Suppressor macrophage (primary cell): ENCODE data around the gene DHRS1.
A peak's percentile ranks its signal among the peaks of the same experiment; 100 is the strongest.

Experiments
- DNase-seq, 4 experiments: peaks; one replicate each; pipeline ENCODE4 v3.0.0-alpha.2; 2020 to 2022

Gene DHRS1

DNA sequence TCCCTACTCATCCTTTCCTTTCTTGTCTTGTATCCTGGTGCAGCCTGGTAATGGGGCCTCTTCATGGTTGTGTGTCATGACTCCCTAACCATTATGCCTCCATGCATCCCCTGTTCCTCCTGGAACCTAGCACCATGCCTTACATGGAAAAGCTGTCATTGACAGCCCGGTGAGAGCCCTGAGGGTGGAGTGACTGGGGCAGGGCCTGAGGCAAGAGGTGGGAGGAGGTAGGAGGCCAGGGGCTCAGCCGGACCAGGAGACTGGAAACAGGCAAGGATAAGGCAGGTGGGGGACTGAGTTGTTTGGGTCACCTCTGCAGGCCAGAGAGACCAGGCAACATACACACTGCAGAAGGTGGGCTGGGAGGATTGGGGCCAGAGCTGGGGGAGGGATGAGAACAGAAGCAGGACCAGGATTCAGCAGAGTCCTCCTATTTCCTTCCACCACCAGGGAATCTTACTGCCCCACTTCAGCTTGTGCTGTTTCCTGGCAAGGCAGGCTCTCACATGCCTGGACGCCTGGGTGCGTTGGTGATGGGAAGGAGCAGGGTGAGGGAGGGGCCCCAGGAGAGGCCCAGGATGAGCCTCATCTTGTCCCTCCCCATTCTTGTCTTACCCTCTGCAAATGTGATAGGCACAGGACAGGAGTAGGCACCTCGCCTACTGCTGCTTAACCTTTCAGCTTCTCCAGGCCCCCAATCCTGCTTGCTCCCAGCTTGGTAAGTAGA, 10.1 kb upstream of the DHRS1 start, which contains the start of gene LTB4R2:
Gene LTB4R2 (plus strand): TSS at position 603 of the 727 bp plus-strand sequence. CDS start 525 bp downstream, outside the sequence.
- DNase-seq = no peak

- no peak for DNase-seq
These were observed 9.0 kb upstream of the DHRS1 start for GRCh38 chr14:24308342-24309124.

- peak; percentile 84 to 90 (median 89) for DNase-seq
These were observed 8.2 kb upstream of the DHRS1 start, which contains the start of gene CIDEB for GRCh38 chr14:24307575-24308341. Gene CIDEB (minus strand): TSS chr14:24307977. CDS start chr14:24307858, 119 bp downstream.

DNA sequence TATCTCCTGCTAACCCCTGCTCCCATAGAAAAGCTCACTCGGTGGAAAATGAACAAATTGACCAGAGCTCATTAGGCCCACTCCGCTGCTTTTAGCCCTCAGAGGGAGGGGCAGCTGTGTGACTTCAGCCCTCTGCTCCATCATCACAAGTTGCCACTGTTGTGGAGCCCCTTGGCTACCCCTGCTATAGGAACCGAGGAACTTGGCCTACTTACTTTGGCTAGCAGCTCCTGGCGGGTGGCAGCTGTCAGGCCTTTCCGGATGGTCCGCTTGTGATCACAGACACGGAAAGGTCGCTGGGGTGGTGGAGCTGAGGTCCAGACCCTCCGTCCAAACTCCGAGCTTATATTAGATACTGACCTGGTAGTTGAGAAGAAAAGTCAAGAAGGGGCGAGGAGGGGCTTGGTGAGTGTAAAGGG, 7.6 kb upstream of the DHRS1 start:
- no peak for DNase-seq

DNA sequence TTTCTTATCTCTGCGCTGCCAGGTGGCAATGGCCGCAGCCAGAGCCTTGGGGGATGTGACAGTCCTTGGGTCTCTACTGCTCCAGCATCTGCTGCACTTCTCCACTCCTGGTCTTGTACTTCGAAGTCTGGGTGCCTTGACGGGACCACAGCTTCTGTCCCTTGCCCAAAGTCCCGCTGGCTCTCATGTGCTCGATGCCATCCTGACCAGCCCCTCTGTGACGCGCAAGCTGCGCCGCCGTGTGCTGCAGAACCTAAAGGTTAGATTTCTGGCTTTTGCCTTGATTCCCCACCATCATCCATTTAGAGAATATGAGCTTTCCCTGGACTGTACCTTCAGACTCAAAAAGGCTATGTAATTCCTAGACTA, 4.4 kb upstream of the DHRS1 start:
- no peak for DNase-seq

- DNase-seq = peak in 3 of 4 experiments; percentile 27 to 37 (median 35)
These were observed 873 bp upstream of the DHRS1 start for GRCh38 chr14:24300326-24300980.

GRCh38 chr14:24298892-24299254, 707 bp downstream of the DHRS1 start:
- DNase-seq = peak; percentile 32 to 61 (median 36)

DNA sequence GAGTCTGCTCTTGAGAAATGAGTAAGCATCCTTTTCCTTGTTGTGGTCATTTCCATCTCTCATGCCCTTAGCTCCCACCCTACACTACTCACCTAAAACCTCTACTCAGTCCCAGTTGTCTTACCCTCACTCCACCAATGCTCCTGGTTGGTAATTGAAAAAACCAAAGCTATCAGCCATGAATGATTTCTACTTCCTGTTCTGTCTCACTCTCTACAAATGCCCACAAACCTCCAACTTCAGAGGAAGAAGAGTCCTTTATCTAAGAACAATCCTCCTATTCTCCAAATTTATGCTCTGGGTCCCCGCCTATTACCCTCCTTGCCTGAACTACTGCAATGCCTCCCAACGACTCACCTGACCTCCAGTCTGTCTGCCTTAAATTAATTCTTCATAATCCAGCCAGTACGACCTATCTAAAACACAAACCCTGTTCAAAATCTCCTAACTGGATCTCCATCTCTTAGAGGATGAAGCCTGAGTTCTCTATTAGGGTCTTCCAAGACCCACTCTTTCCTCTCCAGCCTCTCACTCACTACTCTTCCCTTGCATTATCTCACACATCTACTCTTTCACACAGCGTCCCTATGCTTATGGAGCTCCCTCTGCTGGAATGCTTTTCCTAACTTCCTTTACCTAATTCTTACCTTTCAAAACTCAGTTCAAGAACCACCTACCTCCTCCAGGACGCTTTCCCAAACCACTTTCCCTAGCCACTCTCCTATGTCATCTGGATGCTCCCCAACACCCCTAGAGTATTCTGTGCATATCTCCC, 2.2 kb downstream of the DHRS1 start:
- peak; percentile 38 to 64 (median 46) for DNase-seq

- DNase-seq = peak; percentile 86 to 93 (median 90)
These were observed 3.0 kb downstream of the DHRS1 start for GRCh38 chr14:24296341-24297157.

DNA sequence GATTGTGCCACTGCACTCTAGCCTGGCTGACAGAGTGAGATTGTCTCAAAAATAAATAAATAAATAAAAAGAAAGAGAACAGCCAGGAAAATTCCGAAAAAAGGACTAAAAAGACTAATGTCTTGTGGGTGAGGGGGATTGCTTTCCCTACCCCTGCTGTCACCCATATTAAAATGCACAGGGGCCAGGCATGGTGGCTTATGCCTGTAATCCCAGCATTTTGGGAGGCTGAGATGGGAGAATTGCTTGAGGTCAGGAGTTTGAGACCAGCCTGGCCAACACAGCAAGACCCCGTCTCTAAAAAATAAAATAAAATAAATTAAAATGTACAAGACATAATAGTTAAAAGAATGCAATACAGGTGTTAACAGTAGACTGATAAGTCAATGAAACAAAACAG, 6.1 kb downstream of the DHRS1 start:
- no peak for DNase-seq

- peak in 1 of 4 experiments; percentile 45 for DNase-seq
These were observed 7.3 kb downstream of the DHRS1 start for GRCh38 chr14:24292118-24292807.

DNA sequence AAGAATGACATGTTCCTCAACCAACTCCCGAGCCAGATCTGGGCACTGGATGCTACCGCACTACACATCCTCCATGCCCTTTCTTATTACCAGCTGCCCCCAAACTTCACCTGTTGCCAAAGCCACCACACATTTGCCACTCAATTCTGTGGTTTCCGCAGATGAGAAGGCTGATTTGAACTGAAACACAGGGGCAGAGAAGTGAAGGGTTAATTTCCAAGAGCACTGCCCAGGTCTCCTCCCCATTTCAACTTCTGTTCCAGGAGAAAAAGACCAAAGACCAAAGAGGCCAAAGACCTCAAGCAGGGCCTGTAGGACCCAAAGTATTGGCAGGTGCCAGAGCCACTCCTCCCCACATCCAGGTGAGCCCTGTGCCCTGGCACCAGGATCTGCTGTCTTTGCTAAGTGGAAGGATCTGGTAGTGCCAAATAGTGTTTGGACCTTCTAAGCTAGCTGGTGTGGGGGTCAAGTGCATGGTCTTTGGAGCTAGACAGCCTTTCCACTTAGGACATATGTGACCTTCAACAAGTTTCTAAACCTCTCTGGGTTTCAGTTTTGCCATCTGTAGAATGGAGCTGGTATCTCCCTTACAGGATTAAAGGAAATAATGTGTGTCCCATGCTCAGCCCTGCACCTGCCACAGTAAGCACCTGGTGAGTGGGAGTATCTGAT, 8.0 kb downstream of the DHRS1 start:
- no peak for DNase-seq

DNA sequence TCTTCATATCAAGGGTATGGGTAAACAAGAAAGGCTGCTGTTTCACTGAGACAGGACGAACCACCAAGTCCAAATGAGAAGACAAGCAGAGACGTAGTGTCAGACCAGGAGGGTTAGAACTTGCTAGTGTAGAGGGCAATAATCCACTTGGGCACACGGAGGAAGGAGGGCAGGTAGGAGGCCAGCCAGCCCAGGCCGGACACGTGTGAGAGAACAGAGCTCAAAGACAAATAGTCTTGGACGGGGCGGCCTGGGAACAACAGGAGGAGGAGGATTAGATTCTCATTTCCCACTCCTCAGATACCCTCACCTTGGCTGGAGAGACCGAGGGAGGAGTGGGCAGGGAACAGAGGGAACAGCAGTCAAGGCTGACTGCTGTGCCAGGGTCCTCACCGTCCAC, 8.8 kb downstream of the DHRS1 start:
- DNase-seq = no peak

GRCh38 chr14:24289649-24290280, 9.8 kb downstream of the DHRS1 start:
- DNase-seq = no peak

DNA sequence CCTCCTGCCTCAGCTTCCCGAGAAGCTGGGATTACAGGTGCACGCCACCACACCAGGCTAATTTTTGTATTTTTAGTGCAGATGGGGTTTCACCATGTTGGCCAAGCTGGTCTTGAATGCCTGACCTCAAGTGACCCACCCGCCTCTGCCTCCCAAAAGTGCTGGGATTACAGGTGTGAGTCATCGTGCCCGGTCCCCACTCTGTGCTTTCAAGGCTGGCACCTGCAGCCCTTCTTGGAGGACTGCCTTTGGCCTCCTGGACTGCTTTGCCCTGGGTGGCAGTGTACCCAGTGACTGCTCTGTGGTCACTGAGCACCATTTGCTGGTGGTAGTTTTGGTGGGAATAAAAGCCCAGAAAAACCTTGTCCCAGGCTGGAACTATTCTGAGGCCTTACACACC, 12.6 kb downstream of the DHRS1 start:
- no peak for DNase-seq

DNA sequence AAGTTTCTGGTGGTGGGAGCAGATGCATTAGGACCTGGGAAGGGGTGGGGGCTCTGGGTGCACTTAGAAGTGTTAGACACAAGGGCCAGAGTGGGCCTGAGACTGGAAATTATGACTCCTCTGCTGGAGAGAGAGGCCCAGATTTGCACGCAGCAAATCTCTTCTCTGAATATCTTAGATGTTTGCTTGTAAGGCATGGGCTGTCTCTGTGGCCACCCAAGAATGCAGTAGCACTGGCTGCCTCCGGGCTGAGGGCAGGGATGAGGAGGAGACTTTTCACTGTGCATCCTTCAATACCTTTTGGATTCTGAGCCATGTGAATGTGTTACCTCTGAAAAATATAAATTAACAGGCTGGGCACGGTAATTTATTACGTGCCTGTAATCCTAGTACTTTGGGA, 14.2 kb downstream of the DHRS1 start:
- no peak for DNase-seq

DNA sequence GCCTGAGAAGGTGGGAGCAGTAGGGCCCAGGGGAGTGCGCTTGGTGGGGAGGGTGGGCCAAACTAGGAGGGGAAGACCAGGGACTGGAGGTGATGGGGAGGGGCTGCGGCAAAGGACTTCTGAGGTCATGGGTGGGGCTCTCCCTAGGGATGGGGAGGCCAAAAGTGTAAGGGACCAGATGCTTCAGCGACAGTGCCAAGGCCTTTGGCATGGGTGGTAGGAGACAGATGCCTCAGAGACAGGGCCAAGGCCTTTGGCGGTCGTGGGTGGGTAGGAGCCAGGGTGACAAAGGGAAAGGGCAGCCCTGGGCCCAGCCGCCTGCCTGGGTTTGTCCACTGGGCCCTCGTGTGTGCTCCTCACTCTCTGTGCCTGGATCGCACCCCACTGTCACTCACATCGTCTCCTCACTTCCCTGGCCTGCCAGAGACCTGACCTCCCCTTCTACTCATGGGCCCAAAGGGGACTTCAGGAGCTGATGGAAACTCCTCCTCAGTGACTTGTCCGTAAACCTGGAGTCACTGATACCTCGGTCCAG, 15.0 kb downstream of the DHRS1 start:
- DNase-seq = no peak

GRCh38 chr14:24283796-24284460, 15.7 kb downstream of the DHRS1 start:
- DNase-seq = no peak
